Inflammatory macrophage (primary cell): ENCODE data around the gene ZFYVE1.
"Not testable (repeated sequence)": the region's sequence is repeated elsewhere in the genome, so short reads cannot be mapped to it uniquely, and the experiment has no call there.

ENCODE experiments used
- DNase-seq, 2 donors: peaks; one replicate each; pipeline ENCODE4 v3.0.0-alpha.2; 2020 to 2022

ZFYVE1 gene

DNA sequence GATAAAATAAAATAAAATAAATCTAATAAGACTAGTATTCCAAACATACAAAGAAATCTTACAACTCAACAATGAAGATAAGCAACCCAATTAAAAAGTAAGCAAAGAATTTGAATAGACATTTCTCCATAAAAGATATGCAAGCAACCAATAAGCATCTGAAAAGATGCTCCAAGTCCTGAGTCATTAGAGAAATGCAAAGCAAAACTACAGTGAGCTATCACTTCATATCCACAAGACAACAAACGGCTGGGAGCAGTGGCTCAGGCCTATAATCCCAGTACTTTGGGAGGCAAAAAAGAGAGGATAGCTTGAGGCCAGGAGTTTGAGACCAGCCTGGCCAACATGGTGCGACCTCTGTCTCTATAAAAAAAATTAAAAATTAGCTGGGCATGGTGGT, 26.8 kb downstream of the ZFYVE1 start:
- DNase-seq: no peak

DNA sequence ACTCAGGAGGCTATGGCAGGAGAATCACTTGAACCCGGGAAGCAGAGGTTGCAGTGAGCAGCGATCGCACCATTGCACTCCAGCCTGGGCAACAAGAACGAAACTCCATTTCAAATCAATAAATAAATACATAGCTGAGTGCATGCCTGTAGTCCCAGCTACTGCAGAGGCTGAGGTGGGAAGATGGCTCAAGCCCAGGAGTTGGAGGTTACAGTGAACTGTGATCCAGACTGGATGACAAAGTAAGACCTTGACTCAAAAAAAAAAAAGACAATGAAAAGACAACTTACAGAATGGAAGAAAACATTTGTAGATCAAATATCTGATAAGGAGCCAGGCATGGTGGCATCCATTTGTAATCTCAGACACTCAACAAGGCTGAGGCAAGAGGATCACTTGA, 27.6 kb downstream of the ZFYVE1 start:
- no peak for DNase-seq

DNA sequence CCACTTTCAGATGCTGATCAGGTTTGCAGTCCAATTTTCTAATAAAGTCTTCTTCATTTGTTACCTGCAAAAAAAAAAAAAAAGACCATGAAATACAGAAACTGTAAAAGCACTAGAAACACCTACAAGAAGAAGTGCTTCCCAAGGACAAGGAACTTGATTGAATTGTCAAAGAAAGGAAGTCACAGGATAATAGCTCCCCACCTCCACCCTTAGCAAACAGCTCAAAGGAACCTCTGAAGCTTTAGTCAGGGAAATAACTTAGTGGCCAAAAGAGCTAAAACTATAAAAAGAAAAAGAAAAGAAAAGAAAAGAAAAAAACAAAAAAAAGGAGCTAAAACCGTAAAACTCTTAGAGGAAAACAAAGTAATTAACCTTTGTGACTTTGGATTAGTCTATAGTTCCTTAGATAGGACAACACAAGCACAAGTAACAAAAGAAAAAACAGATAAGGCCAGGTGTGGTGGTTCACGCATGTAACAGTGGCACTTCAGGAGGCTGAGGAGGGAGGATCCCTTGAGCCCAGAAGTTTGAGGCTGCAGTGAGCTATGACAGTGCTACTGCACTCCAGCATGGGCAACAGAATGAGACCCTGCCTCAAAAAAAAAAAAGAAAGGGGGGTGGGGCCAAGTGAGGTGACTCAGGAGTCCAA, 28.5 kb downstream of the ZFYVE1 start:
- no peak for DNase-seq

DNA sequence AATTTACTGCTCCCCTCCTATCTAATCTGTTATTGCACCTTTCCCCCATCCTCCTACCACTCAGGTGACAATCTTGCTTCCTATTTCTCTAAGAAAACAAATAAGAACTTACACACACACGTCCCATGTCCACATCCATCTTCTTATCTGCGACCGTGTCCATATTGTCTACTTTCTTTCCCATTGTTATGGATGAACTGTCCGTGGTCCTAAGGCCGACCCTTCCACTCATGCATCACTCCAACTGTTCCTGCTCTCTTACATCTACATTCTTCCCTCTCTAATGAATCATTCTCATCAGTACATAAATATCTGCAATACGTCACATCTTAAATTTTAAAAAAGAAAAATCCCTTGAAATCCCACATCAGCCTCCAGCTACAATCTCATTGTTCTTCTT, 30.0 kb downstream of the ZFYVE1 start:
- no peak for DNase-seq

DNA sequence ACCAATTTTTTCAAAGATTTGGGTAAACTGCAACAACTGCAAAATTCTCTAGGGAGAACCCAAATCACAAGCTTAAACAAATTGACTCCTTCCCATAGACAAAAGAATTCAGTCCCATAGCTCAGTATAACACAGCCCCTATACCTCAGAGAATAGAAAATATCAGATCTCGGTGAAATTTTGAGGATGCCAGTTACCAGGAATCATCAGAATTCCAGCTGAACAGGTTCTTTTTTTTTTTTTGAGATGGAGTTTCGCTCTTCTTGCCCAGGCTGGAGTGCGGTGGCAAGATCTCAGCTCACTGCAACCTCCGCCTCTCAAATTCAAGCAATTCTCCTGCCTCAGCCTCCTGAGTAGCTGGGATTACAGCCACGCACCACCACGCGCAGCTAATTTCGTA, 36.7 kb downstream of the ZFYVE1 start:
- no peak for DNase-seq

DNA sequence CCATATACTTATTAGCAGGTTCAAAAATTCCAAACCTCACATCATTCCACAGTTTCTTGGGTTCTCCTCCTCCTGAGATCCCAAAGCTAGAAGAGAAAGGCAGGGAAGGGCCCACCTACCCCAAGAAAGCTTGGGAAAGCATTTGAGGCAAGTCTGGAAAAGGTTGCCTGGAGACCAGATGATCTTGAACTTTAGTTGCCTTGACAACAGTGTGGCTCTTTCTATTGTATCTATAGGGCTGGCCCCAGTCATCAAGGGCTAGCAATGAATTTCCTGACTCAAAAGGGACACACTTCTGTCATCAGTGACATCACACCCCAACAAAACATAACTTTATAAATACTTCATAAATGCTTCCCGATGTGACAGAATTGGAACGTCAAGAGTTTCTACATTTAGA, 40.0 kb downstream of the ZFYVE1 start:
- no peak for DNase-seq

DNA sequence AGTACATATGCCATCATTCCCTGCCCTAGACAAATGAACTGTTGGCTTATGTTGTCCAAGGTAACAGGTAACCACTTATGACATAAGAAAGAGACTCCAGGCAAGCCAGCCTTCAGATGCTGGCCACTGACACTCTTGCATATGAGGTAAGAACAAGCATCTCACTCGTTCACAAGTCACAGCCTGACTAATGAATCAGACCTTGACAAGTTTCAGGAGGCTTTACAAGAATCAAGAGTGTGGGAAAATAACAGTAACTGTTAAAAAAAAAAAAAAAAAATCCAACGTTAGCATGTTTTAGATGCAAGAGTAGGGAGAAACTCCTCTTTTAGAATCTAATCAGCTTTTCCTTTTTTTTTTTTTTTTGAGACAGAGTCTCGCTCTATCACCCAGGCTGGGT, 40.7 kb downstream of the ZFYVE1 start:
- DNase-seq: no peak

DNA sequence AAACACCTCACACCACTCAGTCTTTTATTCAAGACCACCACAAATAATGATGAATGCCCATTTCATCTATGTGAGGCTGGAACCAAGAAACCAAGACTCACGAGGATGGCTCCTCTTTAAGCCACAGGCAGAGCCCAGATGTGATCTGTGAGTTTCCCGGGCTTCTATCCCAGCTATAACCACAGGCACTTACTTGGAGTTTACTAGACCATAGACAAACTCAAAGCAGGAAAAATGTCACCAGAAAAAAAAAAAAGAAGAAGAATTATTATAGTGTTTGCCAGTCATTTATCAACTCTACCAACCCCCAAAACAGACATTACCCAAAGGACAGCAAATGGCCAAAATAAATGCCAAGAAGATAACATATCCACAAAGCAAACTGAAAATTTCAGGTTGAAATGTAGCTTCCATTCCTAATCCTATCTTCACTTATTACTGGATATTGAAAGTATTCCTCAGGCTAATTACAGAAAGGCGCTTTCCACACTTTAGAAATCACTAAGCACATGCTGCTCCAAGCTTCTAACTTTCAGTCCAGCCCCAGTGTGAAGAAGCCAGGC, 44.7 kb downstream of the ZFYVE1 start:
- DNase-seq: no peak

DNA sequence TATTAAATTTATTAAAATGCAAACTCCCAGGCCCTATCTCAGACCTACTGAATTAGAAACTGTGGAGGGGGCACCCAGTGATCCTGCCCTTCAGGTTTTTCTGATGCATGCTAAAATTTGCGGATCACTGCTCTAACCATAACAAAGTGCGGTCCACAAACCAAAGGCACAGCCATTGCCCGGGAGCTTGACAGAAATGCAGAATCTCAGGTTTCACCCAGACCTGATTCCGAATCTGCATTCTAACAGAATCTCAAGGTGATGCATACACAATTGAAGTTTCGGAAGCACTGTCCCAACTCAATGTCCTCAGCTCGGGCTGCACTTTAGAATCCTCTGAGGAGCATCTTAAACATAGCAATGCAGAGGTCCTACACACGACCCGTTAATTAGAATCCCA, 46.0 kb downstream of the ZFYVE1 start:
- no peak for DNase-seq

DNA sequence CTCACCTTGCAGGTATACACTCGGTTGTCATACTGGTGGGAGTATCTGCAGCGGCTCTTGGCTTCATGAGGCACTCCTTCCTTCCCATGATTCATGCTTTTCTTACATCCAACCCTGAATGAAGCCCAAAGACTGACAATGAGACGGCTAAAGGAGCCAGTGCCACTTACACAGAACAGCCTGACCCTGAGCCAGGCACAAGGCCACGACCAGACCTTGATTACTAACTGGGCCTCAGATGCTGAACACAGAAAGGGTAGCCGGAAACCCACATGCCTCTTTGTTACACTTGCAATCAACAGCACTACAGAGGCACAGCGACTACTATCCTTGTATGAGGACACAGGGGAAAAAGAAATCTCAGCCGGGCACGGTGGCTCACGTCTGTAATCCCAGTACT, 48.0 kb downstream of the ZFYVE1 start:
- no peak for DNase-seq

DNA sequence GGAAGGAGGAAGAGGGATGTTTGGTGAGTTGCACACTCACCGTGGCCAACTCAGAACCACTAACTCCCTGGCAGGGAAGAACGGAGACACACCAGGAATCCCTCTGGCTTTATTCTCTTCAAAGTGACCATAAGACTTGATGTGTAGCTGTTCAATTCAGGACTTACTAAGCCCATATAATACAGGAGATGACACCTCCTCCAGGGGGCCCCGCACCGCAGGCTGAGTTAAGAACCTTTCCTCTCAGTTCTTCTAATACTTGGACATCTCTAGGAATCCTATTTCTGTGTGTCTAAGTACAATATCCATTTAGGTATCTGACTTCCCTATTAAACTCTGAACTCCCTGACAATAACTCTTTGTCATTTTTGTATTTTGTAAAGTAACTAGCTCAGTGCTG, 51.1 kb downstream of the ZFYVE1 start:
- no peak for DNase-seq

DNA sequence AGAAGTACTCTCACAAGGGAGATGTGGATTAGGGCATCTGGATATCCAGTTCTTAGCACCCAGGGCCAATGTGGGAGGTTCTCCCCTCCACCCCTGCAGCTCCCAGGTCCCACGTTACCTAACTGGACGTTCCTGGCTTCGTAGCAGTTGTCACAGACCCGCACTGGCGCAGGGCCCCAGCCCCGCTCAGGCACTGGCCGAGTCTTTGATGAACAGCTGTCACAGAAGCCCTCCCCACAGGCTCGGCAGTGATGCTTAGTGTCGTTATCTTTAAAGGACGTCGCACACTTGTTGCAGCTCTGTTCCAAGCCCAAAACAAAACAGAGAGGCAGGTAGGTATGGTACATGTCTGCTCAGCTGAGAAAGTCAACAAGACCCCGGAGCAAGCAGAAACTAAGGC, 52.2 kb downstream of the ZFYVE1 start:
- no peak for DNase-seq

DNA sequence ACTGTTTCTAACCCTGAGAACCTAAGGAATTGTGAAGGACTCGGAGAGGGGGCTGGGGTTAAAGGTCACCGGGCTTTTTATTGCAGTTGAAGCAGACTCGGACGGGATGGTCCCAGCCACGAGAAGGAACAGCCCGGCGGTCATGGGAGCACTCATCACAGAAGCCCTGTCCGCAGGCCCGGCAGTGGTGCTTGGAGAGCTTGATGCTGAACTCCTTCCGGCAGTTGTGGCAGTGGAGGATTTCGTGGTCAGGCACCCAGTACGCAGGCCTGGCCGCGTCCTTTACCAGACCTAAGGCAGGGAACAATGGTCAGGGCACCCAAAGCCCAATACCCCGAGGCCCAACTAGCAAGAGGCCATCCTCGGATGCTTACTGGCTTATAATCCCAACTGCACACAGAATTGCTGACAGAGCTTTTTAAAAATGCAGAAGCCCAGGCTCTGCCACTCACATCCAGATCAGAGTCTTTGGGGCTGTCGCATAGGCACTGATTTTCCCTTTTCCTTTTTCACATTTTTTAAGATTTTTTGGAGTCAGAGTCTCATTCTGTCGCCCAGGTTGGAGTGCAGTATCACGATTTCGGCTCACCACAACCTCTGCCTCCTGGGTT, 56.0 kb downstream of the ZFYVE1 start:
- no peak for DNase-seq

DNA sequence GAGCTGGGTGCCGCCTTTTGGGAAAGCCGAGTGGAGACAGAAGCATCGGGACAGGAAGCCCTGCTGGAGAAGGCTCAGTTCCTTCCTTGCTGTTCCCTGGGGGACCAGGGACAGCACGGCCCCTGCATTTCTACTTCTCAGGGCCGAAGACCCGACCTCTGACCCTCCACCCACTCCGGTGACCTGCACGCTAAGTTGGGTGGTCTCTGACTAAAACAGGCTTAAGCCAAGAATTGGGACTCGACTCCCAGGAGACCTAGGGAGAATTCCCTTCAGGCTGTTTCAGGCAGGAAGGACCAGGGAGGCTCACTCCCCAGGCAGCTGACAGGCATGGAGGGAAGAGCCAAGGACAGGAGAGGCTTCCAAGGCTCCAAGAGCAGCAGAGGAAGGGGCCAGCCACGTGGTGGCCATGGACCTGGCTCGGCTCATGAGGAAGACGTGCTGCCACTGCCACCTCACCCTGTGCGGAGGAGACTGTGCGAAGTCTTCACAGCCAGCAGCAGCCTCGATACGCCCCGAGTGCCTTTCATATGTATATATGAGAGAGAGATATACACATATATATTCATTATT, 56.8 kb downstream of the ZFYVE1 start:
- no peak for DNase-seq

DNA sequence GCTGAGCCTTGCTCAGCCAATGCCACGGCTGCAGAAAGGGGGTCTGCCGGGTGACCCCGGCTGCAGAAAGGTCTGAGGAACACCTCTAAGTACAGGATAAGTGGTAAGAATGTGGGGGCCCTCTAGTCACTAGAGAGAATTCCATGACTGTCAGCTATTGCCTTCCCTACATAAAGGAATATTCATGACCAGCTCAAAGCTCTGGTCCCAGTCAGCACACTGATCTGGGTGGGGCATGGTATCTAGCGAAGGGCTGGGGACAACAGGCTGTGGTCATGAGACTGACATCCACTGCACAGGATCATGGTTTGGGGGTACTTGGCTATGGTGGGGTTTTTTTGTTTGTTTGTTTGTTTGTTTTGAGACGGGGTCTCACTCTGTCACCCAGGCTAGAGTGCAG, 58.6 kb downstream of the ZFYVE1 start:
- no peak for DNase-seq

DNA sequence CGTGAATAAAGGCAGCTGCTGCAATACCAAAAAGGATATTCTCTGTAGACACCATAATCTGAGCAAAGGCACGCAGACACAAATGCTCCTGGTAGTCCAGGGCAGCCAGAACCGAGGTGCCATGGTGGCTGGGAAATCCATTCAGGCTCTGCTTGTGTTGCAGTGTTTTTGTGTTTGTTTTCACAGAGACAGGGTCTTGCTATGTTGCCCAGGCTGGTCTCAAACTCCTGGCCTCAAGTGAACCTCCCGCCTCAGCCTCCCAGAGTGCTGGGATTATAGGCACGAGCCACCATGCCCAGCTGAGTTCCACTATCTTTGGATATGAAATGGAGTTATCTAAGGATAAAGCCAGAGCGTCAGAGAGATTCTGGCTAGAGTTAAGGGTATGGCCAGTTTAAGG, 60.9 kb downstream of the ZFYVE1 start:
- no peak for DNase-seq

DNA sequence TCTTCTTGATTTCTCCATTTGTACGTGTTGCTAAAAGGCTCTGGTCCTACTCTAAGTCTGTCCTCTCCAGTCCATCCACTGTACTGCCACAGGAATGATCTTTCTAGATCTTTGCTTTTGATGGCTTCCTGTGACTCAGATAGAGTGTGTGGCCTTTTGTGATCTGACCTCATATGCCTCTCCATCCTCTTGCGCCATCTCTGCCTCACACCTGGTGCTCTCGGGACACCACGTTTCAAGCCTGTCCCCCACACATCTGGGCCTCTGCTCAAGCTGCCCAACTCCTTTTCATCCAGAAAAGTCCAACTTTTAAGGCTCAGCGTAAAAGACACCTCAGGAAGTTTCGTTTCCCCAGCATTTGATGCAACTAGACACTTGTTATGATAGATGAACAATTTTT, 61.7 kb downstream of the ZFYVE1 start:
- no peak for DNase-seq

DNA sequence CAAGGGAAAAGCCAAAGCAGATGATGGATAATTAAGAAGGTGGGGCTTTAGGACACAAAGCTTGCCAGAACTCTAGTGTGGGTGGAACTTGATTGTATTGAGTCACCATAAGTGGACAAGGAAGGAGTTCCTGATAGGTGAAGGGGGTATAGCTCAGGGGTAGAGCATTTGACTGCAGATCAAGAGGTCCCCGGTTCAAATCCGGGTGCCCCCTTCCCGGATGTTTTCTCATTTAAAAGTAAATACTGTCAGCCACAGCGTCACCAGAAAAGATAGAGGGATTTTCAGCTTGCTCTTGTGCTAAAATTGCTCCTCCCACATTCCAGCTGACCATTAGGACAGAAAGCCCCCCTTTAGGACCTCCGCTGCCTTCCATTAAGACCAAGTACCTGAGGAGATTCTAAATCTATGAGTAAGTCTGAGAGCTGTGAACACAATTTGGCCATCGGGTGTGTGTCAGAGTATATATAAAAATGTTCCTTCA, 64.0 kb downstream of the ZFYVE1 start:
- no peak for DNase-seq

DNA sequence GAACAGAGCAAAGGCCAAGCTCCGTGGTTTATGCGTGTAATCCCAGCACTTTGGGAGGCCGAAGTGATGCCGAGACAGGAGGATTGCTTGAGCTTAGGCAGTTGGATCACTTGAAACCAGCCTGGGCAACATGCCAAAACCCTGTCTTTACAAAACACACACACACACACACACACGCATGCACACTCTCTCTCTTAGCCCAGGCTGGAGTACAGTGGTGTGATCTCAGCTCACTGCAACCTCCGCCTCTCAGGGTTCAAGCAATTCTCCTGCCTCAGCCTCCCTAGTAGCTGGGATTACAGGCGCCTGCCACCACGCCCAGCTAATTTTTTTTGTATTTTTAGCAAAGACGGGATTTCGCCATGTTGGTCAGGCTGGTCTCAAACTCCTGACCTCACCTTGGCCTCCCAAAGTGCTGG, 64.6 kb downstream of the ZFYVE1 start:
- not testable (repeated sequence) for DNase-seq

DNA sequence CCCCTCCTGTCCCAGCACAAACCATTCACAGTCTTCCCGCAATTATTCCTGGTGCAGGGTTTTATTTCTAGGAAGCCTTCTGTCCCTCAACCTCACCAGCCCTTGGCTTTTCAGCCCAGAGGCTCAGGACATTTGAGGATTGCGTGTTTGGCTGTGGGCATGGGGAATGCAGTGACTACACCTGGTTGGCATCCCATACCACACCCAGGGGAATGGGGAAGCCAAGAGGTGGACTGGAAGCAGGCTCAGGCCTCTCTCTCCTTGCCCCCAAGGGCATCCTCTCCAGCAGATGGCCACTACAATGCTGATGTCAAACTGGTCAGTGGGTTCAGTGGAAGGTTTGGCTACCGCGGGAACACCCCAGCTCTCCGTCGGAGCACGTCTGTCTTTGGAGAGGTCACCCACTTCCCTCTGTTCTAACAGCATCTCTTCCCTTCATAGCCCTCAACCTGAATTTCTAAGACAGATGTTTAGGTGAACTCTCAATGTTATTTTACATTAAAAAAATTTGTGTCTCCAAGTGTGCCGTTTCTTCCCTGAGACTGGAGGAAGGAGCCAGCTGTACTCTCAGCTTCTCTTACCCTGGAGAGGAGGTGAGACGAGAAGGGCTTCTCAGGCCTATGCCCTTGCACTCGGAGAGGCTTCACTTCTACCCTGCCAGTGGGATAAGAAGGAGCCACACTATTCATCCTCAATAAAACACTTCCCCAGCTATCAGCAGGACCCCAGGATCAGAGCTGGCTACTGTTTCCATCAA, 65.1 kb downstream of the ZFYVE1 start:
- no peak for DNase-seq

DNA sequence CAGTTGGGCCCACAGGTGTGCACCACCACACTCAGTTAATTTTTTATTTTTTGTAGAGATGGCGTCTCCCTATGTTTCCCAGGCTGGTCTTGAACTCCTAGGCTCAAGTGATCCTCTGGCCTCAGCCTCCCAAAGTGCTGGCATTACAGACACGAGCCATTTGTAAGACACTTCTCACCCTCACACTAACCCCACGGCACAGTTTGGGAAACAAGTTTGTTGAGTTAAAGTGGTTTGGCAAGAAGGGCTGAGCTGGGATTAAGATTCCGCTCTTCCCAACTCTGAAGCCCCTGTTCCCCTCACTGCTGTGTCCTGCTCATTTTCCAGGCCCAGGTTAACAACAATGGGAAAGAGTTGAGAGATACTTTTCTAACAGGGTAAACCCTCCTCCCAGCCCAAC, 65.9 kb downstream of the ZFYVE1 start:
- not testable (repeated sequence) for DNase-seq

DNA sequence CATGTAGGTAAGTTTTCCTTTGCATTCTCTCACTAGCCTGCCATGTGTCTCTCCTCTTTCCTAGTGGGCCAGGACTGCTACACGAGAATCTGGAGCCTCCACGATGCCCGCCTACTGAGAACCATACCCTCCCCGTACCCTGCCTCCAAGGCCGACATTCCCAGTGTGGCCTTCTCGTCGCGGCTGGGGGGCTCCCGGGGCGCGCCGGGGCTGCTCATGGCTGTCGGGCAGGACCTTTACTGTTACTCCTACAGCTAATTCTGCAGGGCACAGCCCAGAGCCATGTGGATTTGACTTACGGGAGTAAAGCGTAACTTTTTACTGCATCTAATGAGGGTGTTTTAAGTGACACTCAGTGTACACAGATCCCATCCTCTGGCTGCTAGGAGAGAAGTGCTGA, 68.4 kb downstream of the ZFYVE1 start:
- DNase-seq: no peak

DNA sequence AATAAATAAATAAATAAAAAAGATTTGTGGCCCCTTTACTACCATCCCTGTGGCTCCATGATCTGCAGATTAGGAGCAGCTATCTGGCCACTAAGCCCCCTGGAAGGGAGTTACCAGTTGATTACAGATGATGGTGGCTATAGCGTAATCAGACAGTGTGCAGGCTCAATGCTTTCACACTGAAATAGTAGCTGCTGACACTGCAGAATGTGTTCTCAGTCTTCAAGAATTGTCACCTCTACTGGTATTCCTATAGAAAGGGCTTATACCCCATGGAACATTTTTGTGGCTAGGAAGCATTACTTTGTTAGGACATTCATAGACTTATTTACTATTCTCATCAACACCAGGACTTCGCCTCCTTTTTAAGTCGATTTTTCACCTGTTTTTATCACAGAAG, 69.7 kb downstream of the ZFYVE1 start:
- DNase-seq: no peak
